Endothelial cell of umbilical vein (primary cell): ENCODE results near the gene PLXNB2. TPM values are rescaled to one million over a fixed set of nuclear protein-coding genes. Genes with fewer than 3 reads are reported as not detected.

ENCODE experiments used
- BruUV-seq: library from RNA; stranded (reverse); fragments of 400-500 nt; replicated peaks from 2 replicates; lab custom pipeline; 2021; lab: Mats Ljungman, UMichigan
- CTCF ChIA-PET: fragments of 300-600, 350-600 bp; sonication (Branson Sonifier 250); formaldehyde crosslinking; loops from one replicate; lab custom pipeline; 2021; ENCODE audit warnings: antibody characterized with exemption, inconsistent platforms; lab: Charles Lee
- POLR2A ChIA-PET: fragments of 300-600, 350-600 bp; sonication (Branson Sonifier 250); formaldehyde crosslinking; loops from one replicate; lab custom pipeline; 2021; ENCODE audit warnings: antibody characterized with exemption, inconsistent platforms; lab: Charles Lee
- DNase-seq: peaks from one replicate; pipeline ENCODE4 v3.0.0-alpha.2; 2011; ENCODE audit warnings: low read depth, low spot score
- FAIRE-seq: peaks from 2 replicates; lab custom pipeline; 2011; peaks lifted over from hg19 to GRCh38; lab: Jason Lieb, UNC
- H2AFZ ChIP-seq: 2 replicates; pipeline ENCODE4 v1.6.0; 2012; ENCODE audit warnings: low read depth, low read length, control low read depth, inconsistent platforms
- H3K27ac ChIP-seq: 2 replicates; pipeline ENCODE4 v1.5.1; 2011; ENCODE audit warnings: low read depth, mild to moderate bottlenecking, control low read depth, low read length, moderate library complexity; ENCODE audit not compliant: insufficient read depth
- H3K27me3 ChIP-seq, 2 experiments: 2 replicates each; pipeline versions ENCODE4 v1.6.0 to v1.6.1; 2011; ENCODE audit warnings: low read length in 2 of 2, mixed read lengths in 1 of 2; ENCODE audit not compliant: control insufficient read depth in 2 of 2, insufficient read depth in 2 of 2
- H3K36me3 ChIP-seq, 2 experiments: 2 replicates in 1 of 2; 3 replicates in 1 of 2; pipeline ENCODE4 v1.5.1; 2011; ENCODE audit warnings: low read length in 2 of 2, mild to moderate bottlenecking in 1 of 2, moderate library complexity in 1 of 2; ENCODE audit not compliant: control insufficient read depth in 2 of 2, insufficient read depth in 2 of 2; ENCODE audit errors: extremely low read depth in 1 of 2
- H3K4me1 ChIP-seq: 3 replicates; pipeline ENCODE4 v1.5.1; 2011; ENCODE audit warnings: mild to moderate bottlenecking, low read length; ENCODE audit not compliant: control insufficient read depth, insufficient read depth; ENCODE audit errors: extremely low read depth
- H3K4me2 ChIP-seq: 2 replicates; pipeline ENCODE4 v1.6.1; 2011; ENCODE audit warnings: low read length, control low read depth, mixed read lengths; ENCODE audit not compliant: insufficient read depth
- H3K4me3 ChIP-seq, 3 experiments: fragments of 200-600 bp in 1 of 3; sonication (generic), shearing (Covaris generic) in 1 of 3; replicated peaks in 1 of 3; 2 replicates each; pipeline ENCODE4 v1.5.1; 2011 to 2016; ENCODE audit warnings: control low read depth in 3 of 3, low read length in 3 of 3, mild to moderate bottlenecking in 2 of 3, inconsistent platforms in 1 of 3, low read depth in 1 of 3, moderate library complexity in 1 of 3; ENCODE audit not compliant: insufficient read depth in 1 of 3
- H3K79me2 ChIP-seq: 2 replicates; pipeline ENCODE4 v1.6.0; 2012; ENCODE audit warnings: low read length, inconsistent platforms; ENCODE audit not compliant: control insufficient read depth, insufficient read depth
- H3K9ac ChIP-seq: replicated peaks from 2 replicates; pipeline ENCODE3; 2011; ENCODE audit warnings: low read length, control low read depth; ENCODE audit not compliant: insufficient read depth; ENCODE audit errors: extremely low read depth
- H3K9me1 ChIP-seq: replicated peaks from 3 replicates; pipeline ENCODE4 v1.6.0; 2011; ENCODE audit warnings: mild to moderate bottlenecking, low read length; ENCODE audit not compliant: control insufficient read depth, insufficient read depth; ENCODE audit errors: extremely low read depth
- H3K9me3 ChIP-seq: replicated peaks from 2 replicates; pipeline ENCODE4 v1.5.1; 2012; ENCODE audit warnings: low read length, inconsistent platforms; ENCODE audit not compliant: control insufficient read depth, insufficient read depth
- H4K20me1 ChIP-seq: replicated peaks from 2 replicates; pipeline ENCODE3; 2011; ENCODE audit warnings: mild to moderate bottlenecking, low read length; ENCODE audit not compliant: control insufficient read depth, insufficient read depth; ENCODE audit errors: extremely low read depth
- CTCF ChIP-seq, 2 donors: IDR thresholded peaks; 1 replicate in 1 of 2; 2 replicates in 1 of 2; pipeline ENCODE4 v1.5.1; 2011; ENCODE audit warnings: low read length in 2 of 2, mild to moderate bottlenecking in 2 of 2, moderate library complexity in 2 of 2, control low read depth in 1 of 2, inconsistent platforms in 1 of 2, low read depth in 1 of 2; ENCODE audit not compliant: insufficient read depth in 1 of 2; ENCODE audit errors: extremely low read depth in 1 of 2
- EZH2 ChIP-seq: IDR thresholded peaks from 2 replicates; pipeline ENCODE4 v1.6.1; 2012; ENCODE audit warnings: borderline replicate concordance, low read depth, mild to moderate bottlenecking, moderate library complexity, low read length, inconsistent platforms; ENCODE audit not compliant: severe bottlenecking
- FOS ChIP-seq: IDR thresholded peaks from 2 replicates; pipeline ENCODE4 v1.6.1; 2011; ENCODE audit warnings: mild to moderate bottlenecking, low read length, moderate library complexity, borderline replicate concordance; ENCODE audit not compliant: insufficient read depth
- JUN ChIP-seq: IDR thresholded peaks from 2 replicates; pipeline ENCODE4 v1.6.1; 2011; ENCODE audit warnings: borderline replicate concordance, low read depth; ENCODE audit not compliant: insufficient read length, insufficient read depth
- MAX ChIP-seq: IDR thresholded peaks from 2 replicates; pipeline ENCODE4 v1.6.1; 2011; ENCODE audit not compliant: insufficient read depth, insufficient read length
- MYC ChIP-seq: IDR thresholded peaks from one replicate; pipeline ENCODE4 v1.6.1; 2011; ENCODE audit warnings: mild to moderate bottlenecking, low read depth, low read length
- POLR2AphosphoS5 ChIP-seq: IDR thresholded peaks from 2 replicates; pipeline ENCODE4 v1.6.1; 2012; ENCODE audit warnings: low read depth, mild to moderate bottlenecking, control low read depth, low read length, moderate library complexity; ENCODE audit not compliant: insufficient read depth
- dilution Hi-C: fragments of 300-500 bp; cut with MboI; formaldehyde crosslinking; loops from one replicate; pipeline ENCODE4 v1.15.0; 2019; ENCODE audit warnings: low sequenced_read_pairs; ENCODE audit not compliant: extremely low pct_ligation_motif_present
- intact Hi-C: fragments of 100-400 bp; cut with micrococcal nuclease; formaldehyde crosslinking; loops from one replicate; pipeline ENCODE4 v1.10.0; 2022
- polyA plus RNA-seq, 4 experiments: library from polyadenylated mRNA; depleted of rRNA in 3 of 4; stranded (reverse) in 3 of 4; unstranded in 1 of 4; fragments of >200 nt; gene quantifications; 2 replicates each; pipeline versions ENCODE4 v1.2.1 to v1.2.3, GENCODE V29; 2011 to 2012; ENCODE audit warnings: missing spikeins in 1 of 4
- total RNA-seq: library from RNA; stranded (reverse); gene quantifications from 2 replicates; pipeline ENCODE4 v1.2.3, GENCODE V29; 2021

PLXNB2 gene
- total and polyA plus RNA-seq, 2 donors (not counting 3 experiments of a cell fraction or from before 2014, with no cell fraction given), result 82.3 to 139 TPM

GRCh38 chr22:50267591-50268390 lies 39.7 kb downstream of the PLXNB2 start:
- no peak overlapping the region for H3K4me2 ChIP-seq
- peaks cover 12% of the 10 kb centered on the region for H3K4me1 ChIP-seq
- POLR2A ChIA-PET, result no interaction called here
- intact Hi-C loops (no loop called here), dilution Hi-C loops (no loop called here)
- no peak overlapping the region for H3K27ac ChIP-seq
- no peaks in the 10 kb centered on the region for H3K9me3 ChIP-seq
- H3K79me2 ChIP-seq, result no peaks in the 10 kb centered on the region
- no peaks in the 10 kb centered on the region for H3K27me3 ChIP-seq
- TF ChIP-seq EZH2, result no peak
- TF ChIP-seq MAX, result no peak
- no peak for TF ChIP-seq JUN
- no peak for TF ChIP-seq FOS
- no peak for TF ChIP-seq MYC
- TF ChIP-seq CTCF (IDR thresholded peaks at IDR 0.05; ENCODE audit: extremely low read depth in 1 of 2, insufficient read depth in 1 of 2, low read depth in 1 of 2, low read length in 2 of 2), result peak in 1 of 2 donors; percentile 39
- no peak for TF ChIP-seq POLR2AphosphoS5
- no peak overlapping the region for H2AFZ ChIP-seq
- H3K9me1 ChIP-seq, result no peaks in the 10 kb centered on the region
- DNase-seq (peak; percentile 47), FAIRE-seq (no peak)
- peaks cover 0 to 4% of the 10 kb centered on the region in 2 experiments for H3K36me3 ChIP-seq
- CTCF ChIA-PET, result interaction anchor here (0.8 to 4.7 kb wide), 8 partner anchors 9 to 58 kb away, joined by 3 to 40 read pairs (median 4); partner anchors contain the start of gene HDAC10
- peak overlapping the region in 1 of 3 experiments; percentile 19 for H3K4me3 ChIP-seq
- H4K20me1 ChIP-seq, result no peaks in the 10 kb centered on the region
- no peak overlapping the region for H3K9ac ChIP-seq
- BruUV-seq, result no TSS peak
